ENCODE measurements around the gene AFAP1L2.

GRCh38 chr10:114370966-114371365 lies 33.3 kb downstream of the AFAP1L2 start:
- TF ChIP-seq CTCF (IDR thresholded peaks at IDR 0.05; ENCODE audit: insufficient read depth, low read length, poor library complexity, severe bottlenecking) (no peak), EZH2phosphoT487 (conservative IDR thresholded peaks at IDR 0.05; ENCODE audit: low read length) (no peak)

Measured in SU-DHL-6 (cell line).